Testis (tissue), 3 donors: ENCODE measurements around the gene EXOC8. TPM values are rescaled to one million over a fixed set of nuclear protein-coding genes. Genes with fewer than 3 reads are reported as not detected.
A peak's percentile ranks its signal among the peaks of the same experiment; 100 is the strongest.

Experiments used
- DNase-seq: peaks from one replicate; pipeline ENCODE4 v3.0.0-alpha.2; 2019
- H3K27ac ChIP-seq, 2 donors: fragments of 200-600 bp; sonication (generic); one replicate each; pipeline ENCODE4 v1.5.1; 2019
- H3K27me3 ChIP-seq: fragments of 200-600 bp; sonication (generic); one replicate; pipeline ENCODE4 v1.5.1; 2019
- H3K36me3 ChIP-seq: fragments of 200-600 bp; sonication (generic); one replicate; pipeline ENCODE4 v1.5.1; 2017; ENCODE audit warnings: low read depth; ENCODE audit errors: missing control alignments
- H3K4me1 ChIP-seq: fragments of 200-600 bp; sonication (generic); one replicate; pipeline ENCODE4 v1.5.1; 2019
- H3K4me3 ChIP-seq, 2 donors: fragments of 200-600 bp; sonication (generic); one replicate each; pipeline ENCODE4 v1.5.1; 2017 to 2019
- H3K9me3 ChIP-seq: fragments of 200-600 bp; sonication (generic); one replicate; pipeline ENCODE4 v1.5.1; 2017
- CTCF ChIP-seq, 3 experiments: fragments of 450-650 bp in 2 of 3; fragments of 200-600 bp in 1 of 3; sonication (generic) in 1 of 3; IDR thresholded peaks; one replicate each; pipeline ENCODE4 v1.5.1; 2016 to 2019; ENCODE audit warnings: antibody characterized with exemption in 3 of 3, mild to moderate bottlenecking in 2 of 3, moderate library complexity in 1 of 3
- POLR2A ChIP-seq: fragments of 450-650 bp; IDR thresholded peaks from one replicate; pipeline ENCODE4 v1.6.1; 2017; ENCODE audit warnings: antibody characterized with exemption, mild to moderate bottlenecking, moderate library complexity
- WGBS, 2 donors: methylation state at CpG; one replicate each; pipeline ENCODE4 v1.1.5; 2018; 5-methylcytosine and 5-hydroxymethylcytosine counted together
- intact Hi-C: fragments of 100-400 bp; cut with DNase I; formaldehyde crosslinking; loops from one replicate; pipeline ENCODE4 v1.15.1; 2023; ENCODE audit warnings: low total_unique reads
- polyA plus RNA-seq: library from polyadenylated mRNA; stranded (reverse); fragments of 350-450 nt; fragmentation: Illumina TruSeq; extraction: RNeasy Lipid Tissue Mini Kit (QIAGEN cat#74804); gene quantifications from one replicate; pipeline ENCODE4 v1.2.3, GENCODE V29; 2014; ENCODE audit warnings: low read depth, low replicate concordance; ENCODE audit not compliant: insufficient read depth
- total RNA-seq, 2 donors: library from RNA; depleted of rRNA; stranded (reverse); fragments of >200 nt; gene quantifications; one replicate each; pipeline ENCODE4 v1.2.3, GENCODE V29; 2016

The EXOC8 gene
- total and polyA plus RNA-seq, 3 donors from 2014 or later: 9.3 to 14.7 (median 13.9) TPM

GRCh38 chr1:231363624-231364023 is 26.0 kb upstream of the EXOC8 start:
- Histone ChIP-seq H3K36me3 (no peaks in the 10 kb centered on the region), H3K4me1 (no peaks in the 10 kb centered on the region), H3K27ac (no peak overlapping the region), H3K27me3 (no peaks in the 10 kb centered on the region), H3K4me3 (no peak overlapping the region), H3K9me3 (no peaks in the 10 kb centered on the region)
- 57 to 68% methylated on average over 1 of the region's 1 CpG for WGBS, 2 donors
- intact Hi-C loops: no loop called here
- no peak for TF ChIP-seq CTCF (IDR thresholded peaks at IDR 0.05)
- no peak for TF ChIP-seq POLR2A
- DNase-seq: no peak

GRCh38 chr1:231362325-231362724 is 24.7 kb upstream of the EXOC8 start:
- no peaks in the 10 kb centered on the region for H3K27me3 ChIP-seq
- peaks cover 4% of the 10 kb centered on the region for H3K4me1 ChIP-seq
- no peak overlapping the region for H3K27ac ChIP-seq
- no peak overlapping the region for H3K4me3 ChIP-seq
- DNase-seq: no peak
- TF ChIP-seq POLR2A (no peak), CTCF (IDR thresholded peaks at IDR 0.05) (no peak)
- 83 to 88% methylated on average over 1 of the region's 1 CpG for WGBS, 2 donors
- H3K36me3 ChIP-seq: no peaks in the 10 kb centered on the region
- no peaks in the 10 kb centered on the region for H3K9me3 ChIP-seq
- intact Hi-C loops: no loop called here

- no peak for DNase-seq
- TF ChIP-seq CTCF (IDR thresholded peaks at IDR 0.05) (no peak), POLR2A (no peak)
These were observed 21.5 kb upstream of the EXOC8 start for GRCh38 chr1:231359113-231359512.

GRCh38 chr1:231357831-231358354 is 20.2 kb upstream of the EXOC8 start:
- no peak overlapping the region for H3K4me3 ChIP-seq
- H3K36me3 ChIP-seq: no peaks in the 10 kb centered on the region
- DNase-seq: peak; percentile 44
- H3K4me1 ChIP-seq: peaks cover 4% of the 10 kb centered on the region
- WGBS, 2 donors: 18 to 21% methylated on average over 4 of the region's 4 CpGs
- H3K27ac ChIP-seq: no peak overlapping the region
- H3K27me3 ChIP-seq: no peaks in the 10 kb centered on the region
- no peaks in the 10 kb centered on the region for H3K9me3 ChIP-seq
- TF ChIP-seq CTCF (IDR thresholded peaks at IDR 0.05) (peak; percentile 64 to 86 (median 77)), POLR2A (no peak)
- intact Hi-C loops: no loop called here

More at GRCh38 chr1:231359113-231359512, 21.5 kb upstream of the EXOC8 start:
- Histone ChIP-seq H3K4me3 (no peak overlapping the region), H3K36me3 (no peaks in the 10 kb centered on the region), H3K27ac (no peak overlapping the region), H3K4me1 (peaks cover 4% of the 10 kb centered on the region), H3K27me3 (no peaks in the 10 kb centered on the region), H3K9me3 (no peaks in the 10 kb centered on the region)
- 75 to 91% methylated on average over 6 of the region's 6 CpGs for WGBS, 2 donors
- intact Hi-C loops: no loop called here

- WGBS, 2 donors: 61 to 85% methylated on average over 10 of the region's 10 CpGs
- H3K36me3 ChIP-seq: no peaks in the 10 kb centered on the region
- H3K4me1 ChIP-seq: peaks cover 4% of the 10 kb centered on the region
- H3K4me3 ChIP-seq: no peak overlapping the region
- intact Hi-C loops: no loop called here
- no peak for DNase-seq
- H3K27me3 ChIP-seq: no peaks in the 10 kb centered on the region
- H3K9me3 ChIP-seq: no peaks in the 10 kb centered on the region
- H3K27ac ChIP-seq: no peak overlapping the region
- TF ChIP-seq CTCF (IDR thresholded peaks at IDR 0.05): no peak
- TF ChIP-seq POLR2A: no peak
These were observed 19.6 kb upstream of the EXOC8 start for GRCh38 chr1:231357187-231357772.
